Erythroblast (primary cell): ENCODE data around the gene YPEL3.

Experiments used
- DNase-seq, 2 experiments: peaks; one replicate each; lab custom pipeline; 2025; lab: John Stamatoyannopoulos, UW
- GATA1 ChIP-seq: IDR thresholded peaks from 2 replicates; pipeline ENCODE4 v1.6.1; 2011; ENCODE audit warnings: low read depth, mild to moderate bottlenecking, control low read depth, low read length, moderate library complexity
- POLR2A ChIP-seq: IDR thresholded peaks from 2 replicates; pipeline ENCODE4 v1.6.1; 2011; ENCODE audit warnings: mild to moderate bottlenecking, low read length

YPEL3 gene

DNA sequence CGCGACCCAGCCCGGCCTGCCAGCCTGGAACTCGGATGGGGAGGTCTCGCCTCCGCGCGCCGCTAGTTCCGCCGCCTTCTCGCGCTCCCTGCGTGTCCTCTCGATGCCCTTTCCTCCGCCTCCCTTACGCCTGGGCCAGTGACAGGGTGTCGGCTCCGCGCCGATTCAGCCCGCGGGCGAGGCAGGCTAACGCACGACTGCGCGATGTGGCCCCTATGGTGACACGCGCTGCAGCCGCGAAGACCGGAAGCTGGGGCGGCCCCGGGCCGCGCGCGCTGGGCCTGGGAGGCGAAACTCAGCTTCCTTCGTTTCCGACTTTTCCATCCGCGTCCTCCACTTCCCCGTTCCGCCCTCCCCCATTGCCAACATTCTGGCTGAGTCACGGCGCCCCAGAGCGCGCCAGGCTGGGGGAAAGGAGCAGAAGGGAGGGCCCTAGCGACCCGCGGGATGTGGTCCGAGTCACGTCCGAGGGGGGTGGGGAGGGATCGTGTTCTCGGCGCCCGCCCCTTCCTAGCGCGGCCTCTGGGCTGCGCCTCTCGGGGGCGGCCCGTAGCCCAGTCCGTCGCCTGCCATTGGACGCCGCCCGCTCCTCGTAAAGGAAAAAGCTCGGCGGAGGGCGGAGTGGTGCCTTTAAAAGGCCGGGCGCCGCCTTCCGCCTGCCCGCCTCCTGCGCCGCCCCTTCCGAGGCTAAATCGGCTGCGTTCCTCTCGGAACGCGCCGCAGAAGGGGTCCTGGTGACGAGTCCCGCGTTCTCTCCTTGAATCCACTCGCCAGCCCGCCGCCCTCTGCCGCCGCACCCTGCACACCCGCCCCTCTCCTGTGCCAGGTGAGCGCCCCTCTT, 30.7 kb downstream of the YPEL3 start, which contains the start of gene ALDOA:
TSS of gene ALDOA (plus strand) at position 659 of the 841 bp plus-strand sequence. CDS start 1,138 bp downstream, outside the sequence.
- peak; percentile 95 for TF ChIP-seq POLR2A
- TF ChIP-seq GATA1, result no peak
- peak; percentile 96 to 98 for DNase-seq

DNA sequence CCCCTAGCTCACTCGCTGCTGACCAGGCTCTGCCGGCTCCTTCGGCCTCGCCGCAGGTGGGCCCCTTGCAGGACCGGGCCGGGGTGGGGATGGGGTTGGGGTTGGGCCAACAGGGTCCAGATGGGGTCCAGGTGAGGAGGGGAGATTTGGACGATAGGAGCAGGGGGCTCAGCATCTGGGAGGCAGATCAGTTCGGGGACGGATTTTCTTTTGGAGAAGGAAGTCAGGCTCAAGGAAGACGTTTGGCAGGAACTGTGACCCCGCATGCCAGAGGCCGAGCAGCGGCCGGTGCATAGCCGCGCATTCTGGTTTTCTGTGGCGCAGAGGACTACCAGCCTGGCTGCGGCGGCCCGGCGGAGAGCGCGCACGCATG, 31.3 kb downstream of the YPEL3 start:
- TF ChIP-seq GATA1 (no peak), POLR2A (no peak)
- no peak for DNase-seq

DNA sequence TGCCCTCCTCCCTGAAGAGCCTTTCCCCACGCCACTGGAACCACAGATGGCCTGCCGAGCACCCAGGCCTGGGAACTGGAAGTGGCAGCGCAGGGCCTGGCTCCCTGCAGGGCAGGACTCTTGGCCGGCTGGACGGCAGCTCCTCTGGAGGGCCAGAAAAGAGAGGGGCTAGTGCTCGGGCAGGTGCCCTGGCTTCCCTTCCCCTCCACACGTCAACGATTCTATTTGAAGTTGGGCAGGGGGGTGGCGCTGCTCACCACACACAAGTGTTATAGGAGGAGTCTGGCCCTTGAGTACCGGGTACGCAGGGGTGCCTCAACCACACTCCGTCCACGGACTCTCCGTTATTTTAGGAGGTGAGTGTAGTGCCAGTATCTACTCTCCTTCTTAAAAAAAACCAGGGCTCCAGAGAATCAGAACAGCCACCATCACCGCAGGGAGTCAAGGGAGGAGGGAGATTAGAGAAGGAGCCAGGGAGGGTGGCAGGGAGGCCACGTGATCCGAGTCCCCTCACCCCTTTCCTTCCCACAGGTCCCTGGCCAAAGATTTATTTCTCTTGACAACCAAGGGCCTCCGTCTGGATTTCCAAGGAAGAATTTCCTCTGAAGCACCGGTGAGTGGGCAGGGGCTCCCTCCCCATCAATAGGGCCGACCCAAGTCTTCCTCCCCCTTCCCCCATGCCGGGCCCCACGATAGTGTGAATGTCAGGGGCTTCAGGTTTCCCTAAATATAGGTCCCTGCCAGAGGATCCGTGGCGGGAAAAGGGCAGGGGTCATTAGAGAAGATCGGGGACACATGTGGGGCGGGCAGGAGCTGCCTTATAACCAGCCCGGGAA, 31.9 kb downstream of the YPEL3 start:
- DNase-seq, result peak; percentile 65 to 70
- TF ChIP-seq GATA1 (no peak), POLR2A (peak; percentile 61)

DNA sequence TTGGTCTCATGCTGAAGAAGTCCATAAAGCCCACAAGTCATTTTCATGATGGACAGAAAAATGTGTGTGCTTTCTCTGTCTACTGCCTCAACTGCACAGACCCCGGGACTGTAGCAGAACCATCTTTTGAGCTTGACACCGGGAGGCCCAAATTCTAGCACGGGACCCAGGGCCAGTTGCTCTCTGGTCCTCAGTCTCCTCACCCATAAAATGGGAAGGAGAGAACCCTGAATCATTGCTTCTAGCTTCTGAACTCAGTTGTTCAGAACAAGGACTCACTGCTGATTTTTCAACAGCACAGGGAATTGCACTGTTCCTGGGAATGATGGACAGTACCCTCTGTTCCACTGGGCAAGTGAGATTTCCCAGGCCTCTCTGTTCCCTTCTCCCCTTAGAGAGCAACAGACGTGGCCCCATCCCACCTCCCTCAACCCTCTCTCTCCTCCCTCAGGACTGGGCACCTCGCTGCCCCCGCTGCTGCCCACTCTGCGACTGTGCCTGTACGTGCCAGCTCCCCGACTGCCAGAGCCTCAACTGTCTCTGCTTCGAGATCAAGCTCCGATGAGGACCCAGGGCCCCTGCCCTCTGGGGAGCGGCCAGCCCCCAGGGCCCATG, 32.6 kb downstream of the YPEL3 start:
- DNase-seq, result no peak
- no peak for TF ChIP-seq POLR2A
- TF ChIP-seq GATA1, result no peak

DNA sequence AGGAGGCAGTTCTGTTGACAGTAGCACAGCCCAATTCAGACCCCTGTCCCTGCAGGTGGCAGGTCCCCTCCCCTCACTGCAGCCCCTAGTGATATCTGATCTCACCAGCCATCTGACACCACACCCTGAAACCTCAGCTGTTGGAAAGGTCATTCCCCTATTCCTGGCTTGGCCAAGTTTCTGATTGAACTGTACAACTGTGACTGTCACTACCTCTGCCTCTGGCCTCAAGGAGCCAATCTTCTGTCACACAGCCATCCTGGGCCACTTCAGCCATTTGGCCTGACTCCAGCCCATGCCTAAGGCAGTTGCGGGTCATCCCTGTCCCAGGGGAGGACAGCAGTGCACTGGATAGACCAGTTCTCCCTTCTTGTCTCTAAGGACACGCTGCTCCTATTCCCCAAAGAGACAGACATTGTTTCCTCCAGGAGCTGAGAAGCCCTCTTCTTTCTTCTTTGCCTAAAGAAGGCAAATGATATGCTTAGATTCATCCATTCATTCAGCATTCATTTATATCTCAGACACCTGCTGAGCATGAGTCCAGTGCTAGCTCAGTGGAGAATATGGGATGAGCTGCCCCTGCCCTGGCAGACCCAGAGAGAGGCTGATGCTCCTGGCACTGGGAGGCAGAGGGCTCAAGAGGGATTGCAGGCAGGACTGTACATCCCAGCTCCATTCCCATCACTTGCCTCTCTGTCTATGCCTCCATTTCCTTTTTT, 35.0 kb downstream of the YPEL3 start:
- no peak for DNase-seq
- TF ChIP-seq POLR2A, result no peak
- TF ChIP-seq GATA1, result no peak

DNA sequence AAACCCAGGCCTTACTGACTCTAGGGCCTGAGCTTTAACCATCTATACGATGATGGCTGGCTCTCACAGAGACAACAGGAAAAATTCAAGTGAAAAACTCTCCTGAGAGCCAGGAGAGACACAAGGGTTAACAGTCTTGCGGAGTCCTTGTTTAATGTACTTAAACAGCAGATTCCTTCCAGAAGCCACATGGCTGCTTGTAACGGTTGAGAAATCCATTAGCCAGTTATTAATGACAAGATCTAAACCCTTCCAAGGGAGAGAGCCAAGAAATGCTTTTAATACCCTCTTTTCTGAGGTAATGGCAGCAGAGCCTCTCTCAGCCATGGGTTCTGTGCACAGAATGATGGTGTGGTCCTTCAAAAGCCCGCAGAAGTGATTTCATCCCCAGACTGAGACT, 35.7 kb downstream of the YPEL3 start:
- no peak for DNase-seq
- TF ChIP-seq GATA1 (no peak), POLR2A (no peak)

DNA sequence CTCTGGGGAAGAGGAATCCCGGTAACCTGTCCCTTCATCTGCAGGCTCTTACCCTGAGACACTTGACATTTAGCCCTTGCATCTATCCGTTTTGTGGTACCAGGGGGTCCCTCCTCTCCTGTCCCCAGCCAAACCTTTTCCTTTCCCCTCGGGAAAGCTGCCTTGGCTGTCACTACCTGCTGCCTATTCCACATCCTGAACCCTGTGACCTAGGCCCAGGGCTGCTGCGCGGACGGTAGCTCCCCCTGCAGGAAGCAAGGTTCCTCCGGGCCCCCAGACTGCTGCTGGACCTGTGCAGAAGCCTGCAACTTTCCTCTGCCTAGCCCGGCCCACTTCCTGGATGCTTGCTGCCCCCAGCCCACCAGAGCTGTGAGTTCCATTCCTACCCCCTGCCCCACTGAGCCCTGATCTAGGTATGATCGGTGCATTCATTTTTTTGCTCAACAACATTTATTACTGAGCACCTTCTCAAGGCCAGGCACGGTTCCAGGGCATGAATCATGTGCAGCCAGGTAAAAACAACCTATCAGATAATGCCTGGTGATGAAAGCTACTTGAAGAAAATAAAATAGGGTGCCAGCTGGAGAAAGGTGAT, 41.0 kb downstream of the YPEL3 start:
- peak in 1 of 2 experiments; percentile 70 for DNase-seq
- TF ChIP-seq POLR2A (no peak), GATA1 (no peak)

DNA sequence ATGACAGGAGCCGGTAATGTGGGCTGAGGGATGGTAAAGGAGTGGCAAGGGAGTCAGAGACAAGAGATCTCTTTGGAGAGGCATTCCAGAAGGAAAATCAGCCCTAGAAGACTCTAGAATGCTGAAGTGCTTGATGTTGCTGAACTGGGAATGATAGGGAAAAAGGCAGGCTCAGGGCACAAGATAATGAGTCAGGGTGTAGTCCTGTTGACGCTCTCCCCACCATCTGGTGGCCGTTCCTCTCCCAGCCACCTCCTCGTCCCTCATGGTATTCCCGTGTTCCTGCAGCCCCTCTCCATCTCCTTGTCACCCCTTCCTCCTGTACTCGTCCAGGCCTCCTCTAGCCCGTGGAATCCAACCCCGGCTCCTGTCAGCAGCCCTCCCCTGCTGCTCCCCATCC, 41.6 kb downstream of the YPEL3 start:
- DNase-seq, result no peak
- no peak for TF ChIP-seq GATA1

DNA sequence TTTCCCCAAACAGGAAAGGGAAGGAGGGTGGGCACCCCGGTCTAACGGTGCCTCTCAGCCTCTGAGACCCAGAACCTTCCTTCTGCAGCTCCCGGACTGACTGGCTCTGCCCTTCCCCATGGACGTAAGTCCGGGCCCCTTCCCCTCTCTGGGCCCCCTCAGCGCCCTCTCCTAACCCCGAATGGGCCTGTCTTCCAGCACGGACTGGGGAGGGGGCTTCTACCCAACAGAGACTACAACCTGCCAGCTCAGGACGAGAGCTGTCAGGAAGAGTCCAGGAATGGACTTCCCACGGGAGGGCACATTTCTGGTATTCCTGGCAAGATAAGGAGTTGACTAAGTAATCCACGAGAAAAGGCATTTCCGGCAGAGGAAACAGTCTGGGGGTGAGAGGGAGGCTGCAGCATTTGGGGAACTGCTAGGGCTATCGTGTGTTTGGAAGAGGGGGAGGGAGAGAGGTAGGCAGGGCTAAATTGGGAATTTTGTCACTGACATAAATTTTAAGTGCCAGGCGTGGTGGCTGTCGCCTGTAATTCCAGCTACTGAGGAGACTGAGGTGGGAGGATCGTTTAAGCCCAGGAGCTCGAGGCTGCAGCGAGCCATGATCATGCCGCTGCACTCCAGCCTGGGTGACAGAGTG, 42.5 kb downstream of the YPEL3 start:
- no peak for DNase-seq
- no peak for TF ChIP-seq POLR2A
- TF ChIP-seq GATA1, result no peak

DNA sequence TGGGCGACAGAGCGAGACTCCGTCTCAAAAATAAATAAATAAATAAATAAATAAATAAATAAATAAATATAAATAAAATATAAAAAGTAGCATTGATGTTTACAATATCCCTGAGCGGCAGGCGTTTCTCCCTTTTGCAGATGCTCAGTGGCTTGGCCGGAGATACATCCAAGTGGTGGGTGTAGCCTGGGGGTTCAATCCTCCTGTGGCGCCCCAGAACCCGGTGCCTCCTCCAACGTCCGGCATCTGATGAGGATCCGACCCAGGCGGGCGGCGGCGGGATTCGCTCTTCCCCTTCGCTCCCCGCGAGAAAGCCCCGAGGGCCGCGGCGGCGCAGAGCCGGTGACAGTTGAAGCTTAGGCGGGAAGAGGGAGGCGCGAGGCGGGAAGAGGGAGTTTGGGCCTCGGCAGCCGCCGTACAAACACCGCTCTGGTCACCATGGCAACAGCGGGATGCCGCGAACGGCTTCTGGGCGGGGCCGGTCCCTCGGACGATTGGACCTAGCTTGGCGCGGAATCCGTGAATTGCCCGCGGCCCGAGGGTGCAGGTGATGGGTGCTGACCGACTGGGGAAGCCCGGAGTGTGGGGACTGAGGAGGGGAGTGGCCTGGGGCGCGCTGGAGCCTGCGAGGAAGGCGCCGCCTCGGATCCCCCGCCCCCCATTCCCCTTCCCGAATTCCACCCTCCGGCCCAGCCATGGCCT, 43.2 kb downstream of the YPEL3 start:
- no peak for TF ChIP-seq GATA1
- peak; percentile 63 for TF ChIP-seq POLR2A
- peak; percentile 95 to 96 for DNase-seq

DNA sequence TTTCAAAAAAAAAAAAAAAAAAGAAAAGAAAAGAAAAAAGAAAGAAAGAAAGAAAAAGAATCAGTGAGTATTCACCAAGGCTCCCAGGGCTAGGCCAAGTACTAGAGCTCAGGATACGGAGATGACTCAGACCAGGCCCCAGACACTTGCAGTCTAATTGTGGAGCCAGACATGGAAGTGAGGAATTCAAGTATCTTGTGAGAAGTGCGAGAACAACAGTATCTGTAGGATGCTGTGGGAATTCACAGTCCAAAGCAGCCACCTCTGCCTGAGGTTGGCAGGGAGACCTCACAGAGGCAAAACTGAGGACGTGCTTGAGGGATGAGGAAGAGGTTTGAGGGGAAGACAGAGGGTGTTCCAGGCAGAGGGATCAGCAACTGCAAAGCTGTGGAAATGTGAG, 44.5 kb downstream of the YPEL3 start:
- no peak for DNase-seq
- TF ChIP-seq GATA1, result no peak
- TF ChIP-seq POLR2A, result no peak

DNA sequence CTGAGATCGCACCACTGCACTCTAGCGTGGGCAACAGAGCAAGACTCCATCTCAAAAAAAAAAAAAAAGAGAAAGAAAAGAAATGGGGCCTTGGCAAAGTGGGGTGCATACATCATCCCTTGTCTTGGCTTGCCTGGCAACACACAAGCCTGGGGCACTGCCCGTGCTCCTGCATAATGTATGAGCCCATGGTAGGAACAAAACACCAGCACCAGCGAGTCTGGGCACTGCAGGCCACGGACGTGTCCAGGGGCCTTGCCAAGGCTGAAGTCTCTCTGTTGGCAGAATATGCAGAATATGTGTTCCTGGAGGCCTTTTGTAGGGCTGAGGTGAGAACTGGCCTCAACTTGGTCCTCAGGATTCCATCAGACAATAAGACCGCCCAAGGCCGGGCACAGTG, 46.1 kb downstream of the YPEL3 start:
- DNase-seq, result no peak
- TF ChIP-seq GATA1 (no peak), POLR2A (no peak)

DNA sequence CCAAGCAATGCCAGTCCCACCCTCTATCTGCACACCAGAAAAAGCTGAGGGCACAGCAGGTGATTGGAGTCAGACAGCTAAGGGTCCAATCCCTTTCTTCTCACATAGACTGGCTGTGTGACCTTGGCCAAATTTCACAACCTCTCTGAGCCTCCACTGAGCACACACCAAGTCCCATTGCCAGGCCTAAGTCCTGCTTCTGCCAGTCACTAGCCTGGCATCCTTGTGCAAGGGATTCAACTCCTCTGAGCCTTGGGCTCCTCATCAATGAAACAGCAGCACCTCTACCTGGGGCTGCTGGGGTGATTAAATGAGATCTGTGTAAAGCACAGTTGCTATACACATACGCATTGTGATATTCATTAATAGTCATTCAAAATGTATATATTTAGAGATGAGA, 49.4 kb downstream of the YPEL3 start:
- TF ChIP-seq POLR2A, result no peak
- TF ChIP-seq GATA1, result no peak
- DNase-seq, result no peak
